SH-SY5Y (cell line): ENCODE data around the gene DGUOK.

Source experiments
- GATA2 ChIP-seq: IDR thresholded peaks from 2 replicates; pipeline ENCODE4 v1.6.1; 2011; ENCODE audit warnings: mild to moderate bottlenecking, low read depth, low read length
- GATA3 ChIP-seq: IDR thresholded peaks from 2 replicates; pipeline ENCODE4 v1.6.1; 2011; ENCODE audit warnings: low read depth, mild to moderate bottlenecking, low read length, moderate library complexity

DGUOK gene

DNA sequence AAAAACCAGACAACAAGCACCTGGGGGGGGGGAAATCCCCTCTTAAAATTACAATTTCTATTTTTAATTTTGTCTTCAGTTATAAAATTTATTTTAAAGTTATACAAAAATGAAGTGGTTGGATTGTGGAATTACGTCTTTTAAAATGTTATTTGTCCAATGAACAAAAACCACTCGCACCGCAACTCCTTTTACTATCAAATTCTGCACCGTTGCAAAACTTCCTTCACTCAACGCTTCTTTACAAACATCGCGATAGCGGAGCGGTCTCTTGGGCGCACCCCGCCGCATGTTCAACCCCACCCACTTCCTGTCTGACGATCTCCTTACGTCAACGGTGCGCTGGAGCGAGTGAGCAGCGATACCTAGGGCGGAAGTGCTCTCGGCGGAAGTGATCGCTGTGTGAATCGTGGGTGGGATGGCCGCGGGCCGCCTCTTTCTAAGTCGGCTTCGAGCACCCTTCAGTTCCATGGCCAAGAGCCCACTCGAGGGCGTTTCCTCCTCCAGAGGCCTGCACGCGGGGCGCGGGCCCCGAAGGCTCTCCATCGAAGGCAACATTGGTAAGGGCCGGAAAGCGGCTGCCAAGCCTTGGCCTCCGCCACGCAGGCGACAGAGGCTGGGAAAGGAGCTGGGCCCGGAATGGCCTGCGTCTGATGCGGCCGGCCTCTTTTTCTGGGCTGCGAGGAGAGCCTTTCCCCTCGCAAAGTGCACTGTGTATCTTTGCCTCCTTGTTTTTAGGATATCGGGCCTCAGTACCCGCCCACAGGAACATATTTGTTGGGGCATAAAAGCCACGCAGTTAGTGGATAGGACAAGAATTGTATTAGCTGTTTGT lies at the start of gene DGUOK:
Gene DGUOK (plus strand): TSS at position 388 of the 835 bp plus-strand sequence. CDS start 31 bp downstream, at position 419.
- no peak for TF ChIP-seq GATA3
- no peak for TF ChIP-seq GATA2

DNA sequence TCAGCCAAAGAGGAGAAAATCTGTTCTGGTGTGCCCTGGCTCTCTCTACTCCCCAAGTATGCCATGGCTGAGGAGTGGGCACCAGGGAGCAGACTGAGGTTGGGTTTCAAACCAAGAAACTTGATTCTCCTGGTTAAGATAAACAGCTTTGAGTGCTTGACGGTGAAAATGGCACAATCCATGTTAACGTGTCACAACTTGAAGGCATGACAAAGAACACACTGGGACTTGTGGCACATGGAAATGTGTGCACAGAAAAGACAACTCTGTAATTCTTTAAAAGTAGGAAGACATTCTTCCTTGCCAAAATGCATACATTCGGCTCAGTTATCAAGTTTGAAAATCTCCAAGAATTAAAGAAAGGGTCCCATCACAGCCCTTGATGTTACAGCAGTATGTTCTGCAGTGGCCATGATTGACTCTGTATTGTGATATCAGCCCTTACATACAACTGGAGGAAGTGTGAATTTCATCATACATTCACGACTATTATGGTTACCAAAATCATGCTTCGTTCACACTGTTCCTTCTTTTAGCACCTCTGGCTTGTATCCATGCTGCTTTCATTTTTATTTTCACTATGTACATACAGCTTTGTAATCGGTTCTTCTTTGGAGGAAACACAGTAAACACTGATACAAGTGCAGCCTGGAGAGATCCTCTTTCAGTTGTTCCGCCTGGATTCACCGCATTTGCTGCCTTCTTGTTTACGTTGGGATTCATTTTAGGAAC lies 49.4 kb upstream of the DGUOK start:
- TF ChIP-seq GATA3 = no peak
- TF ChIP-seq GATA2 = no peak

DNA sequence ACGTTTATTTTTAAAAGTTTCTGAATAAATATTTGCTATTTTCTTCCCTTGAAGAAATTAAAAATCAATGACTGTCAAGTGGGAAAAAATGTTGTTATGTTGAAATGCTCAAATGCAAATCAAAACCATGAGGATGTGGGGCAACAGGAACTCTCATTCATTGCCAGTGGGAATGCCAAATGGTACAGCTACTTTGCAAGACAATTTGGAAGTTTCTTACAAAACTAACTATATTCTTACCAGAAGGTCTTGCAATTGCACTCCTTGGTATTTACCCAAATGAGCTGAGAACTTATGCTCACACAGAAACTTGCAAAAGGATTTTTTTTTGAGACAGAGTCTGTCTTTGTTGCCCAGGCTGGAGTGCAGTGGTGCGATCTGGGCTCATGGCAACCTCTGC lies 41.3 kb upstream of the DGUOK start:
- TF ChIP-seq GATA3 (no peak), GATA2 (no peak)

DNA sequence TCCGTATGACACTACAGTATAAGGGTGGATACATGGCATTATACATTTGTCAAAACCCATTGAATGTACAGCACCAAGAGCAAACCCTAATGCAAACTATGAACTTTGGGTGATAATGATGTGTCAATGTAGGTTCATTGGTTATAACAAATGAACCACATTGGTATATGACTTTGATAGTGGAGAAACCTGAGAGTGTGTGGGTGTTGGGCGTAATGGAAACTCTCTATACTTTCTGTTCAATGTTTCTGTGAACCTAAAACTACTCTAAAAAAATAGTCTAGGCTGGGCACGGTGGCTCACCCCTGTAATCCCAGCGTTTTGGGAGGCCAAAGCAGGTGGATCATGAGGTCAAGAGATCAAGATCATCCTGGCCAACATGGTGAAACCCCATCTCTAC lies 40.3 kb upstream of the DGUOK start:
- TF ChIP-seq GATA3 = no peak
- TF ChIP-seq GATA2 = no peak

DNA sequence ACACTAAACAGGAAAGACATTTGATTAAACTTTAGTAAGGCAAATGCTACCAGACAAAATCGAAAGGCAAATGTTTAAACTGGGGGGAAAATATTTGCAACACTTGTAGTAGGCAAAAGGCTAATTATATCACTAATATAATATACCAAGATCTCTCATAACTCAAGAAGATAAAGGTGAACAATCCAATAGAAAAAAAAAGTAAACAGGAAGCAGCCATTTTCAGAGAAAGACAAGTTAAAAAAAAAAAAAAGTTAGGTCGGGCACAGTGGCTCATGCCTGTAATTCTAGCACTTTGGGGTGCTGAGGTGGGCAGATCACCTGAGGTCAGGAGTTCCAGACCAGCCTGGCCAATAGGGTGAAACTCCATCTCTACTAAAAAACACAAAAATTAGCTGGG lies 38.3 kb upstream of the DGUOK start:
- TF ChIP-seq GATA3 (no peak), GATA2 (no peak)

DNA sequence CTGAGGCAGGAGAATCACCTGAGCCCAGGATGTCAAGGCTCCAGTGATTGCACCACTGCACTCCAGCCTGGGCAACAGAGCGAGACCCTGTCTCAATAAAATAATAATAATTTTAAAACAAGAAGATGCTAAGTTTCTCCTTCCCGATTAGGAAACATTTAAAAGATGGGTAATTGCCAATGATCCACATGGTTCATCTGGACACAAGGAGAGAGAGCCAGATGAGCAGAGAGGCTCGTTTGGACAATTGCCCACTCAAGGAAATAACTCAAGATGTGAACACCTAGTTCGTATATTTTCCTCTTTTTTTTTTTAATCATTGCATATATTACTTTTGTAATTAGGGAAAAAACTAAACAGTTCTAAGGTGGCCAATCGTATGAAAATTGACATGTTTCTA lies 37.5 kb upstream of the DGUOK start:
- TF ChIP-seq GATA2 = no peak
- no peak for TF ChIP-seq GATA3

DNA sequence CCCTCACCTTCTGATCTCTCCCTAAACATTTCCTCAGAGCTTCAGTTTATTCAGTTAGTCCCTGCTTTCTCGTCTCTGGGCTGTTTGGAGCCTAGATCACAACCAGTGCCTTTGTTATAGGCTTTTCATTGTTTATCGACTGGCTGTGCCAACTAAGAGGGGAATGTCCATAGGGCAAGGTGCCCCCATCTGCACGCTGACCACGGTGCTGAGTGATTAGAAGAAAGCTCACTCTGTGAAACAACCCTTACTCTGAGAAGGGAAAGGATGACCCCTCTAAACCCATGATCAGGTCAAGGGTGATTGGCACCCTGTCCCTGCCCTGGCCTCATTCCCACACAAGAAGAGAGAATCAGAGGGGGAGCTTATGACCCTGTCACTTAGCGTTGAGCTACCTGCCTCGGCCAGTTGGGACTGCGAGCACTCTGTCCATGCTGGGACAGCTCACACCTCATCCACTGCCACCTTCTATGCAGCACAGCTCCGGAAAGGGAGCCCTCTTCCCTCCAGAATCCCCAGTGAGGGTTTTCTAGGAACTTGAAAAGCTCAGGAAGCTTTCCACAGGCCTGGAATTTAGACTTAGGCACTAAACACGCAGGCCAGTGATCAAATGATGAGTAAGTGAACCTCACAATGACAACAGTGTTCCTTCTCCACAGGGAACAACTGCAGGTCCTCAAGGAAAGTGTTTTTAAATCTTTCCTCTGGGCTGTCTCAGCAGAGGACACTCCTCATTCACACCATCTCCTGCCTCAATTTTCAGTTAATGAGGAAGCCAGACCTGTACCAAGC lies 36.2 kb upstream of the DGUOK start:
- no peak for TF ChIP-seq GATA3
- TF ChIP-seq GATA2 = no peak

DNA sequence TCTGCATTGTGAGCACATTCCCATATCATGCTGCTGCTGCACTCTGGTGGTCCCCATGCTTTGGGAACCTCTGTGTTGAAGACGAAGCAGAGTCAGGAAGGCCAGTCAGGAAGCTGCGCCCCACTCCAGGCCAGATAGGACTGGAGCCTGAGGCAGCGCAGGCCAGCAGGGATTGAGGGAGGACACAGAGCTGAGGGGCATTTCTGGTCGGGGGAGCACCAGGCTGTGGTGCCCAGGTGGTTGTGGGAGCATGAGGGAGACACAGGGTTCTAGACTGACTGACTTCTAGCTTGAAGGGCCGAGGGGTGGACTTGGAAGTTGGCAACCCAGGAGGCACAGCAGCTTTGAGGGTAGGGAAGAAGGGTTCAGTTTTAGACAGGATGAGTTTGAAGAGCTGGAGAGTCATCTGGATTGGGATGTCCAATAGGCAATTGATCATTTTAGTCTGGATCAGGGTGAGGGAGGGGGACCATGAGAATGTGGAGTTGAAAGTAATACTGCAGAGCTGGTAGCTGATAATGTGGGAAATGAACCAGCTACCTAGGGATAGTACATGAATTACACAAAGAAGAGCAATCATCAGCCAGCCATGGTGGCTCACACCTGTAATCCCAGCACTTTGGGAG lies 35.3 kb upstream of the DGUOK start:
- TF ChIP-seq GATA2 (no peak), GATA3 (no peak)

DNA sequence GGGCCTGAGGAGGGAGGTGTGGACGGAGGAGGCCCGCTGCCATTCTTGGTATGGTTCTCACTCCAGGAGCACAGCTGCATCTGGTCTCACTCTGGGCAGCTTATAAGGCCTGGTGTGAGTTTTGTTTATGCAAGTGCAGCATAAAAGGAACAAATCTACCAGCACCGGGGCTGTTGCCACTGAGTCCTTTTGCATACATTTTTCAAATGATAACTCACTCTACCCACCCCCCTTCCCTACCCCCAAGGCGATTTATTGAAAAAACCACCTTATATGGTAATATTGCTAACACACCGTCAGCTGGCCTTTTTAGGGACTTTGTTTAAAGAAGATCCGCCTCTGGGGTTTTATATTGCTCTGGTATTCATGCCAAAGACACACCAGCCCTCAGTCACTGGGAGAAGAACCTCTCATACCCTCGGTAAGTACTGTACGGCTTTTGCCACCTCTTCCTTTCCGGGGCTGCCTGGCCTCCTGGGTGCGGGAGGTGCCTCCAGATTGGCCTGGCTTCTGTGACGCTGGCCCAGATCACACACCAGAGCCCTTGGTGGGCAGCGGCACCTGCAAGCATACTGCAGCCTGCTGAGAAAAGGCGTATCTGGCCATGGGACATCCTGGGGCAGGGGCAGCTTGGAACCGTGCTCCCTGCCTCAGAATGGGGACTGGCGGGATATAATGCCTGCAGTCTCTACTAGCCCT lies 33.9 kb upstream of the DGUOK start, which contains the start of gene ACTG2:
Gene ACTG2 (plus strand): TSS at position 378 of the 699 bp plus-strand sequence. CDS start 8,304 bp downstream, outside the sequence.
- TF ChIP-seq GATA2 = no peak

DNA sequence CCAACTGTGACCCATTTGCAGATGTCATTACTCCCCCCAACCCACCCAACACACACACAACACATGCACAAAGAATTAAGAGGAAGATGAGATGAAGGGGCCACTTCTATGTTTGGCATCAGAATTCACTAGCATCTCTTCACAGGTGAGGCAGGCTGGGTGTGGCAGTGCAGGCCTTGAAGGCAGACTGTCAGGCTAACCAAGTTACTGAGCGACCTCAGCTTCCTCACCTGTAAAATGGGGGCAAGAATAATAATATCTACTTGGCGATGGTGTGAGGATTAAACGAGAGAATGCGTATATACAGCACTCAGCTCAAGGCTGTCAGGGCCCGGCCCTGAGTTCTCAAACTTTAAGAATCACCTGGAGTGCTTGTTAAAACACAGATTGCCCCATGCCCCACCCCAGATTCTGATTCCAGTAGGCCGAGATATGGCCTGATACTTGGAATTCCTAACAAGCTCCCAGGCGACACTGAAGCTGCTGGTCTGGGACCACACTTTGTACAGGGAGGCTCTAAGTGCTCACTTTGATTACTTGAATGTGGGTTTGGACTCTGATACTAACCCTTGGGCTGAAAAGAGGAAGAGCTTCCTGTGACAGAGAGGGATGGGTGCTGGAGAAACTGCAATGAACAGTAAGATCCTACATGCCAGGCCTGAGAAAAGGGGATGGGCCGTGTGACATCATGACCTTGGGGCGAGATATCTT lies 32.8 kb upstream of the DGUOK start:
- TF ChIP-seq GATA2 = no peak
- TF ChIP-seq GATA3 = no peak

DNA sequence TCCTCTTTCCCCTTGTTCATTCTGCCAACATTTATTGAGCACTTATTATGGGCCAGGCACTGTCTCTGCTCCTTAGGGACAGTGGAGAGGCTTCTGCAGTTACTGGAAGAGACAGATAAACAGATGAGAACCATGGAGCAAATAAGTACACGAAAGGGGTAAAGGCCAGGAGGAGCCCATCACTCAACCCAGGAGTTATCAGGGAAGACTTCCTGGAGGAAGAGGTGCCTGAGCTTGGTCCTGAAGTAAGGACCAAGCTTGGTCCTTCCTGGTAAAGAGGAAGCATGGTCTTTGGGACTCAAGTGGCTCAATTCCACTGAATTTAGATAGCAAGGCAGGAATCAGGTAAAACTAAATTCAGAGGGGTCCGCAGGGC lies 32.2 kb upstream of the DGUOK start:
- TF ChIP-seq GATA3 (no peak), GATA2 (no peak)

DNA sequence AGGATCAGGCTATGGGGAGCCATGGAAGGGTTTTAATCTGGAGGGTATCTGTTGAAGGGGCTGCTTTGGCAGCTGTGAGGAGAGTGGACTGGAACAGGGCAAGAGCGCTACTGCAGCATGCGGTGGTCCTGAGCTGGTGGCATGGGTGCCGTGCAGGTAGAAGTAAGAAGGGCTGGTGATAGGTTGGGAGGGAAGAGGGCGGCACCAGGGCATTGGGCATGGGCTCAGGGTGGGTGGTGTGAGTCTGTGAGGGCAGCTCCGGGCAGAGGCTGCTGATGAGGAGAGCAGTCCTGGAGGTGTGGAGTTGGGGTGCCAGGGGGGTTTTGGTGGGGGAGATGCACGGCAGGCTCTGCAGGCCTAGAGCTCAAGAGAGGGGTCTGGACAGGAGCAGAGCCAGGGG lies 31.8 kb upstream of the DGUOK start:
- TF ChIP-seq GATA2 = no peak
- no peak for TF ChIP-seq GATA3

DNA sequence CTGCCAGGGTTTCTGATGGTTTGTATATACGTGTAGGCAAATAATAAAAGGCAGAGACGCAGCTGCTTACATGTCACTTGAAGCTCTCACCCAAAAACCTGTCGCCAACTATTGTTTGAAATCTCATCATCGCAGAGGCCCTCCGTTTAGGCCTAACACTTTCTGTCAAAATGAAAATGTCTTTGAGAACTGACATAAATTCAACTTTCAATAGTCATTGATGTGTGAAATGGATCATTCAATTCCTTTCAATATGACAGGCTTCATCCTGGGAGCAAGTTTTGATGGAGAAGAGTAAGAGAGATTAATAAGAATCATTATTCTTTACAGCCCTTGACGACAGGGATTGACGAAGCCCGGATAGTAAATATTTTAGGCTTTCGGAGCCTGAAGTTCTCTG lies 31.2 kb upstream of the DGUOK start:
- no peak for TF ChIP-seq GATA3
- no peak for TF ChIP-seq GATA2
